Pancreas (tissue), 10 donors: ENCODE data around the gene DCAKD. TPM values are rescaled to one million over a fixed set of nuclear protein-coding genes. Genes with fewer than 3 reads are reported as not detected.

Source experiments
- ATAC-seq, 4 donors: fragments of 200-7000 bp; cut with Tn5 transposase; one replicate each; pipeline versions ENCODE4 v1.8.0 to v1.9.1; 2020; ENCODE audit warnings: mild to moderate bottlenecking in 4 of 4, moderate library complexity in 4 of 4
- DNase-seq, 6 donors: peaks; one replicate each; pipeline ENCODE4 v3.0.0-alpha.2; 2020
- FAIRE-seq: peaks from 2 replicates; lab custom pipeline; 2012; peaks lifted over from hg19 to GRCh38; lab: Jason Lieb, UNC
- H3K27ac ChIP-seq, 4 donors: fragments of 200-600 bp; sonication (generic); 1 replicate in 3 of 4; 2 replicates in 1 of 4; pipeline versions ENCODE4 v1.5.0 to v1.8.0; 2020
- H3K27me3 ChIP-seq, 4 donors: fragments of 200-600 bp; one replicate each; pipeline ENCODE4 v1.8.0; 2021
- H3K36me3 ChIP-seq, 3 donors: fragments of 200-600 bp; sonication (generic) in 1 of 3; one replicate each; pipeline versions ENCODE4 v1.5.0 to v1.8.0; 2020 to 2021
- H3K4me1 ChIP-seq, 3 donors: fragments of 200-600 bp; one replicate each; pipeline ENCODE4 v1.8.0; 2021
- H3K4me3 ChIP-seq, 4 donors: fragments of 200-600 bp; sonication (generic) in 2 of 4; one replicate each; pipeline versions ENCODE4 v1.5.0 to v1.8.0; 2020 to 2021
- H3K9me3 ChIP-seq, 4 donors: fragments of 200-600 bp; one replicate each; pipeline ENCODE4 v1.8.0; 2021
- CTCF ChIP-seq, 4 donors: fragments of 200-600 bp; sonication (generic) in 3 of 4; IDR thresholded peaks; one replicate each; pipeline versions ENCODE4 v1.5.0 to v1.8.0; 2021; ENCODE audit warnings: antibody characterized with exemption in 4 of 4
- WGBS, 2 donors: extraction: QIAGEN DNeasy Blood & Tissue Kit; methylation state at CpG; one replicate each; pipeline ENCODE4 v1.1.7; 2013; 5-methylcytosine and 5-hydroxymethylcytosine counted together
- intact Hi-C, 3 donors: fragments of 100-400 bp; cut with DNase I; formaldehyde crosslinking; loops; one replicate each; pipeline versions ENCODE4 v1.11.1 to v1.14.2; 2022
- polyA plus RNA-seq, 2 donors: library from polyadenylated mRNA; stranded (reverse); fragments of 200-250 nt; gene quantifications; one replicate each; pipeline ENCODE4 v1.2.3, GENCODE V29; 2013
- total RNA-seq, 6 donors: library from RNA; stranded (reverse); fragmentation: NEBNext Ultra II Directional in 4 of 6; extraction: Animal tissue kit (Norgen Biotek cat#: 25700) in 4 of 6; gene quantifications; one replicate each; pipeline versions ENCODE4 v1.2.1 to v1.2.4, GENCODE V29; 2021 to 2023
- donor health status: healthy with polysubstance abuse.
- donor health status: DM: no; HTN: no; CAD: no; lungs with moderate emphysema.
- donor health status: DM: no; HTN: no; CAD: no.
- donor health status: control.
- donor health status: control.
- donor health status: Bipolar disorder and iron deficiency.
- donor health status: DM: yes; HTN: yes; CAD: no.
- donor health status: DM: no; HTN: no; CAD: no.
- donor health status: DM: no; HTN: no; CAD: no.
- donor health status: DM: yes; HTN: yes; CAD: no.

The DCAKD gene
- total and polyA plus RNA-seq, 8 donors, result 9.3 to 19.2 (median 12.1) TPM

DNA sequence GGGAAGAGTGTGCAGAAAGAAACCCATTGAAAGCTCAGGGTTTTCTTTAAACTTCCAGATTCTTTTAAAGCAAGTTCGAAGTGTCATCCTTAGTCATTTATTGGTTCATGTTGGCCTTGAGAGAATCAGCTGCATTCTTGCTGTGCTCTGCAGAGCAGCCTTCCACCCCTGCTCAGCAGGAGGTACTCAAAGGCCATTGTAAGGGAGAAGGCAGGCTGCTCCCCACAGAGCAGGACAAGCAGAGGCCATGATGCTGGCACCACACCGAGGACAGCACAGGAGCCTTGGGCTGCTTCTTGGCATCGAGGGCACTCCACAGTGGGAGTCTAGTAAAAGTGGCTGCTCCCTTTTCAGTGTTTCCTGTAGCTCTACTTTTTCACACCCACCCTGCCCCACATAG lies 39.3 kb upstream of the DCAKD start:
- FAIRE-seq (no peak), ATAC-seq (no peak), DNase-seq (no peak)
- no peak overlapping the region for H3K27ac ChIP-seq
- WGBS, 2 donors, result 71 to 82% methylated on average over 3 of the region's 3 CpGs
- intact Hi-C loops, result loop anchor here in 1 of 3 donors (10.0 kb wide), 1 partner anchor 176 kb away; the partner anchor contains the start of gene GFAP
- H3K4me3 ChIP-seq, result no peak overlapping the region
- H3K9me3 ChIP-seq, result no peaks in the 10 kb centered on the region
- H3K36me3 ChIP-seq, result peaks cover 0 to 42% (median 37%) of the 10 kb centered on the region in 3 donors
- no peaks in the 10 kb centered on the region for H3K27me3 ChIP-seq
- TF ChIP-seq CTCF (IDR thresholded peaks at IDR 0.05), result no peak
- peaks cover 0 to 7% (median 0%) of the 10 kb centered on the region in 3 donors for H3K4me1 ChIP-seq

GRCh38 chr17:45088741-45089140 lies 37.3 kb upstream of the DCAKD start:
- DNase-seq (no peak), ATAC-seq (no peak), FAIRE-seq (no peak)
- H3K27me3 ChIP-seq, result no peaks in the 10 kb centered on the region
- peaks cover 0 to 29% (median 26%) of the 10 kb centered on the region in 3 donors for H3K36me3 ChIP-seq
- intact Hi-C loops, result no loop called here
- H3K4me1 ChIP-seq, result peaks cover 0 to 6% (median 0%) of the 10 kb centered on the region in 3 donors
- H3K27ac ChIP-seq, result no peak overlapping the region
- H3K9me3 ChIP-seq, result no peaks in the 10 kb centered on the region
- WGBS, 2 donors, result 89 to 93% methylated on average over 3 of the region's 3 CpGs
- no peak for TF ChIP-seq CTCF (IDR thresholded peaks at IDR 0.05)
- no peak overlapping the region for H3K4me3 ChIP-seq

DNA sequence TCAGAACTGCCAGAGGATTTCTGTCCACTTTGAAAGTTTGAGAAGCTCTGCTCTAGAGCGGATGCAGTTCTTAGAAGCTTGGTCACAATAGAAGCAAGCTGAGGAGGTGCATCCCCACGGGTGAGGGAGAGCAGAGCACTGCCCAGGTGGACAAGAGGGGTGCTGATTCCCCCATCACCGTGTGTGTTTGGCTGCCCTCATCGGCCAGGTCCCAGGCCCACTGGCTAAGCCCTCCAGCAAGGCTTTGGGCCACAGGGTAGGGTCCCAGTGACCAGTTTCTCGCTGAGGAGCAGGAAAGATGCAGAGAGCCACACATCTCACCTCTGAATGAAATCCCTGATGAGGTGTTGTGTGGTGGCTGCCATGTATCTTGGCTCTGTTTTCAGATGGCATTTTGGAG lies 36.5 kb upstream of the DCAKD start:
- WGBS, 2 donors, result 92 to 95% methylated on average over 5 of the region's 5 CpGs
- no peak overlapping the region for H3K27ac ChIP-seq

GRCh38 chr17:45087504-45087975 lies 36.1 kb upstream of the DCAKD start:
- H3K27ac ChIP-seq, result no peak overlapping the region
- no peak for TF ChIP-seq CTCF (IDR thresholded peaks at IDR 0.05)
- FAIRE-seq (no peak), ATAC-seq (no peak), DNase-seq (no peak)
- no peak overlapping the region for H3K4me3 ChIP-seq
- H3K27me3 ChIP-seq, result no peaks in the 10 kb centered on the region
- H3K9me3 ChIP-seq, result no peaks in the 10 kb centered on the region
- WGBS, 2 donors, result 84 to 86% methylated on average over 3 of the region's 3 CpGs
- H3K4me1 ChIP-seq, result no peaks in the 10 kb centered on the region
- peaks cover 0 to 34% (median 25%) of the 10 kb centered on the region in 3 donors for H3K36me3 ChIP-seq
- intact Hi-C loops, result no loop called here

More for the DNA sequence above, 36.5 kb upstream of the DCAKD start:
- ATAC-seq (no peak), FAIRE-seq (no peak), DNase-seq (no peak)
- peaks cover 0 to 29% (median 23%) of the 10 kb centered on the region in 3 donors for H3K36me3 ChIP-seq
- no peak for TF ChIP-seq CTCF (IDR thresholded peaks at IDR 0.05)
- H3K4me3 ChIP-seq, result no peak overlapping the region
- intact Hi-C loops, result no loop called here
- no peaks in the 10 kb centered on the region for H3K4me1 ChIP-seq
- no peaks in the 10 kb centered on the region for H3K9me3 ChIP-seq
- no peaks in the 10 kb centered on the region for H3K27me3 ChIP-seq

- no peaks in the 10 kb centered on the region for H3K9me3 ChIP-seq
- DNase-seq (no peak), ATAC-seq (no peak), FAIRE-seq (no peak)
- H3K4me1 ChIP-seq, result no peaks in the 10 kb centered on the region
- WGBS, 2 donors, result 88 to 95% methylated on average over 6 of the region's 6 CpGs
- H3K27me3 ChIP-seq, result no peaks in the 10 kb centered on the region
- no peak overlapping the region for H3K4me3 ChIP-seq
- intact Hi-C loops, result no loop called here
- no peak overlapping the region for H3K27ac ChIP-seq
- no peak for TF ChIP-seq CTCF (IDR thresholded peaks at IDR 0.05)
- H3K36me3 ChIP-seq, result peaks cover 0 to 39% (median 30%) of the 10 kb centered on the region in 3 donors
Measured at GRCh38 chr17:45086865-45087503, 35.6 kb upstream of the DCAKD start.
